ENCODE data around the gene SNAPIN.

DNA sequence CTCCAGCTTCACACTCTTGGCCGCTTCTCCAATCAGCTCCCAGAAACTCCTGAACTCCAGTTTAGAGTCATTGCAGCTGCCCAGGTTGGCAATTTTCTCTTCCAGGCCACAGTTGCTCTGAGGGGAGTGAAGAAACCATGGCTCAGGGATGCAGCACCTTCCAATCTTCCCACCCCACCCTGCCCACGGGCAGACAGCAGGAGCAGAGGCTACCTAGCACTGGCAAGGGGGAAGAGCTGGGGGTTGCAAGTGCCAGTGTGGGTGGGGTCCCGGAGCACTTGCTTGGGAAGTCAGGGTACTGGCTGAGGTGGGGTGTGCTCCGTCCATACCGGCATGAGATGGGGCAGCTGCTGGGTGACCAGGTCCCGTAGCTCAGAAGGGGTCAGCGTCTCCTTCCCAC is 43.6 kb upstream of the SNAPIN start:
- no peak for TF ChIP-seq CTCF (optimal IDR thresholded peaks at IDR 0.05 in 1 of 3, IDR thresholded peaks at IDR 0.05 in 1 of 3, conservative IDR thresholded peaks at IDR 0.05 in 1 of 3; ENCODE audit: extremely low read depth in 1 of 3, insufficient read depth in 2 of 3, low read length in 3 of 3)
- TF ChIP-seq EZH2 (IDR thresholded peaks at IDR 0.05; ENCODE audit: low read length): no peak

Data from keratinocyte (primary cell).